ENCODE data around the gene CTNNA1.

DNA sequence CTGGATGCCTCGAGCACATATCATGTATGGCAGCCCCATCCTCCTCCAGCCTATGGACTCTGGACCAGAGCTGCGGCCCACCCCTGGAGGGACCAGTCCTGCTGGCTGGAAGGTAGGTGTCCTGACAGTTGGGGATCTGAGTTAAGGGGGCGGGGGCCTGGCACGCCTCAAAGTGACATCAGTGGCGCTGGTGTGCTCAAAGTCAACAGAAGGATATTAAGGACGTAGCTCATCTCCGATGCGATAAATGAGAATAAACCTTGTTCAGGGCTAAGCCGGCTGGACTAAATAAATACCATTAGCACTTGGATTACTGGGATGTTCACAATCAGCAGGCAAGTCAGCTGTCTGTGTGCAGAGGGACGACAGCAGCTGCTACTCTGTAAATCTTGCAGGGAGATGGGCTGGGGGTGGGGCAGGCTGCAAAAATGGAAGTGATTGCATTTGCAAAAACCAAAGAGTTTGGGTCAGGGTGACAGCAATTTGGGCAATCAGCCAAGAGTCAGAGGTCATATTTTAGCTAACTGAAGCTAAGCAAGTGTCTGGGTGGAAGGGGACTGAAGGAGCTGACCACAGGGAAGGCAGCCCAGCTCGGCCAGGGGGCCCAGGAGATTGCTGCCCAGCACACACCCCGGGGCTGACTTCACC, 201.9 kb downstream of the CTNNA1 start:
- TF ChIP-seq EZH2phosphoT487 (IDR thresholded peaks at IDR 0.05; ENCODE audit: borderline replicate concordance, low read length): no peak
- TF ChIP-seq, protein P1, sequence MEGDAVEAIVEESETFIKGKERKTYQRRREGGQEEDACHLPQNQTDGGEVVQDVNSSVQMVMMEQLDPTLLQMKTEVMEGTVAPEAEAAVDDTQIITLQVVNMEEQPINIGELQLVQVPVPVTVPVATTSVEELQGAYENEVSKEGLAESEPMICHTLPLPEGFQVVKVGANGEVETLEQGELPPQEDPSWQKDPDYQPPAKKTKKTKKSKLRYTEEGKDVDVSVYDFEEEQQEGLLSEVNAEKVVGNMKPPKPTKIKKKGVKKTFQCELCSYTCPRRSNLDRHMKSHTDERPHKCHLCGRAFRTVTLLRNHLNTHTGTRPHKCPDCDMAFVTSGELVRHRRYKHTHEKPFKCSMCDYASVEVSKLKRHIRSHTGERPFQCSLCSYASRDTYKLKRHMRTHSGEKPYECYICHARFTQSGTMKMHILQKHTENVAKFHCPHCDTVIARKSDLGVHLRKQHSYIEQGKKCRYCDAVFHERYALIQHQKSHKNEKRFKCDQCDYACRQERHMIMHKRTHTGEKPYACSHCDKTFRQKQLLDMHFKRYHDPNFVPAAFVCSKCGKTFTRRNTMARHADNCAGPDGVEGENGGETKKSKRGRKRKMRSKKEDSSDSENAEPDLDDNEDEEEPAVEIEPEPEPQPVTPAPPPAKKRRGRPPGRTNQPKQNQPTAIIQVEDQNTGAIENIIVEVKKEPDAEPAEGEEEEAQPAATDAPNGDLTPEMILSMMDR (IDR thresholded peaks at IDR 0.05; ENCODE audit: low read depth, low read length, poor library complexity, severe bottlenecking): no peak
